ENCODE data around the gene RASSF5. TPM values are rescaled to one million over a fixed set of nuclear protein-coding genes. Genes with fewer than 3 reads are reported as not detected.

RASSF5 gene
- total and polyA plus RNA-seq, 2 of the 13 experiments (the other 11 are each of a cell fraction or from before 2014, with no cell fraction given) = 0.18 to 0.40 TPM

DNA sequence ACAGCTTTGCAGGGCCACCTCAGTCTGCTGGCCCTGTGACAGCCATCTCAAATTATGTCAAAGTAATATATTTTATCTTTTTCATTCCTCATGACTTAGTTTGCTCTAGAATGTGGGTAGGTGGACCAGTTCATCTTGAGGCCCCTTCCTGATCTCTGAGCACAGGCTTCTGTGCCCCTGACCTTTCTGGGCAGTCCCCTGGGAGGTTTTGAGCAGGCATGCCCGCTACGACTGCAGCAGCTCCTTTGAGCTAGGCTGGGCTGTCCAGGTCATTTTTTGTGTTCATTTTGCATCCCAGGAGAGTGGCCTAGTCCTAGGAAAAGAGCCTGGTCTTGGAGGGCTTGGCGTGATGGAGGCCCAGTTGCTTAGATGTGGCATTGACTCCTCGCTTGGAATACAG is 62.2 kb downstream of the RASSF5 start:
- TF ChIP-seq KLF12 (CRISPR knock-in tag; IDR thresholded peaks at IDR 0.05; ENCODE audit: borderline replicate concordance) (no peak), RARG (CRISPR knock-in tag; IDR thresholded peaks at IDR 0.05; ENCODE audit: low read depth) (no peak), ZNF12 (CRISPR knock-in tag; IDR thresholded peaks at IDR 0.05) (no peak), ZNF550 (CRISPR knock-in tag; IDR thresholded peaks at IDR 0.05; ENCODE audit: borderline replicate concordance) (no peak), ZNF260 (CRISPR knock-in tag; IDR thresholded peaks at IDR 0.05; ENCODE audit: borderline replicate concordance, low read depth) (no peak), GLI4 (CRISPR knock-in tag; IDR thresholded peaks at IDR 0.05; ENCODE audit: borderline replicate concordance) (no peak), ZFP36L1 (CRISPR knock-in tag; IDR thresholded peaks at IDR 0.05) (no peak), SMC3 (IDR thresholded peaks at IDR 0.05; ENCODE audit: low read length) (no peak)
- TF ChIP-seq, protein P1, sequence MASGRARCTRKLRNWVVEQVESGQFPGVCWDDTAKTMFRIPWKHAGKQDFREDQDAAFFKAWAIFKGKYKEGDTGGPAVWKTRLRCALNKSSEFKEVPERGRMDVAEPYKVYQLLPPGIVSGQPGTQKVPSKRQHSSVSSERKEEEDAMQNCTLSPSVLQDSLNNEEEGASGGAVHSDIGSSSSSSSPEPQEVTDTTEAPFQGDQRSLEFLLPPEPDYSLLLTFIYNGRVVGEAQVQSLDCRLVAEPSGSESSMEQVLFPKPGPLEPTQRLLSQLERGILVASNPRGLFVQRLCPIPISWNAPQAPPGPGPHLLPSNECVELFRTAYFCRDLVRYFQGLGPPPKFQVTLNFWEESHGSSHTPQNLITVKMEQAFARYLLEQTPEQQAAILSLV (CRISPR knock-in tag; IDR thresholded peaks at IDR 0.05; ENCODE audit: borderline replicate concordance) = no peak
- no peaks in the 10 kb centered on the region for H3K4me1 ChIP-seq (ENCODE audit: insufficient read depth, low read length)
- no peaks in the 10 kb centered on the region for H3K79me2 ChIP-seq (ENCODE audit: insufficient read depth, low read length)
- H3K9me3 ChIP-seq (ENCODE audit: low read length) = no peaks in the 10 kb centered on the region
- no peaks in the 10 kb centered on the region for H4K20me1 ChIP-seq (ENCODE audit: insufficient read depth, low read length)
- no peak for ATAC-seq
- H3K27me3 ChIP-seq (ENCODE audit: control insufficient read depth in 1 of 2, insufficient read depth in 2 of 2, low read length in 2 of 2) = no peaks in the 10 kb centered on the region; a peak in 1 of 5 replicates
- FAIRE-seq = no peak
- intact Hi-C loops (cut with micrococcal nuclease; ENCODE audit: unreplicated experiment) (no loop called here), in situ Hi-C loops (cut with HindIII; ENCODE audit: extremely low pct_ligation_motif_present, low pct_unique_long_range_greater_than_20kb) (no loop called here)
- DNase-seq (ENCODE audit: low spot score) = no peak
- H2AFZ ChIP-seq (ENCODE audit: low read length) = no peak overlapping the region
- H3K36me3 ChIP-seq (replicated peaks in 1 of 2; ENCODE audit: control insufficient read depth in 1 of 2, insufficient read depth in 2 of 2, low read length in 2 of 2) = no peaks in the 10 kb centered on the region
- CTCF ChIA-PET (ENCODE audit: low intra/inter-chr PET ratio, low total read pairs) = no interaction called here
- H3K4me3 ChIP-seq (replicated peaks in 1 of 3; ENCODE audit: insufficient read depth in 1 of 3, low read depth in 2 of 3, low read length in 3 of 3) = no peak overlapping the region
- H3K9ac ChIP-seq (ENCODE audit: insufficient read depth, low read depth, low read length) = no peak overlapping the region
- POLR2A ChIA-PET = no interaction called here
- BruUV-seq (replicated peaks) = no TSS peak
- 65% methylated on average over 4 of the region's 4 CpGs for WGBS (ENCODE audit: low lambda C conversion rate)
- no peak overlapping the region for H3K4me2 ChIP-seq (ENCODE audit: low read depth, low read length)
- no peak overlapping the region for H3K27ac ChIP-seq (ENCODE audit: extremely low read length, insufficient read depth, low read length)

DNA sequence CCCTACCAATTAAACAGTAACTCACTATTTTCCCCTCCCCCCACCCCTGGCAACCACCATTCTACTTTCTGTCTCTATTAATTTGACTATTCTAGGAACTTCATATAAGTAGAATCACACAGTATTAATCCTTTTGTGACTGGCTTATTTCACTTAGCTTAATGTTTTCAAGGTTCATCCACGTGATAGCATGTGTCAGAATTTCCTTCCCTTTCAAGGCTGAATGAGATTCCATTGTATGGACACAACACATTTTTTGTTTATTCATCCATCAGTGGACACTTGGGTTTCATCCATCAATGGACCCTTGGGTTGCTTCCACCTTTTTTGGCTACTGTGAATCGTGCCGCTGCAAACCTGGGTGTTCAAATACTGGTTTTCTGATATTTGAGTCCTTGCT is 63.2 kb downstream of the RASSF5 start:
- Histone ChIP-seq H3K4me2 (ENCODE audit: low read depth, low read length) (no peak overlapping the region), H3K27ac (ENCODE audit: extremely low read length, insufficient read depth, low read length) (no peak overlapping the region), H4K20me1 (ENCODE audit: insufficient read depth, low read length) (no peaks in the 10 kb centered on the region), H3K79me2 (ENCODE audit: insufficient read depth, low read length) (no peaks in the 10 kb centered on the region), H3K27me3 (ENCODE audit: control insufficient read depth in 1 of 2, insufficient read depth in 2 of 2, low read length in 2 of 2) (no peaks in the 10 kb centered on the region), H3K9ac (ENCODE audit: insufficient read depth, low read depth, low read length) (no peak overlapping the region), H3K9me3 (ENCODE audit: low read length) (no peaks in the 10 kb centered on the region), H3K4me1 (ENCODE audit: insufficient read depth, low read length) (no peaks in the 10 kb centered on the region), H3K4me3 (replicated peaks in 1 of 3; ENCODE audit: insufficient read depth in 1 of 3, low read depth in 2 of 3, low read length in 3 of 3) (no peak overlapping the region), H2AFZ (ENCODE audit: low read length) (no peak overlapping the region), H3K36me3 (replicated peaks in 1 of 2; ENCODE audit: control insufficient read depth in 1 of 2, insufficient read depth in 2 of 2, low read length in 2 of 2) (no peaks in the 10 kb centered on the region)
- ChIA-PET CTCF (ENCODE audit: low intra/inter-chr PET ratio, low total read pairs) (no interaction called here), POLR2A (no interaction called here)
- in situ Hi-C loops (cut with HindIII; ENCODE audit: extremely low pct_ligation_motif_present, low pct_unique_long_range_greater_than_20kb) (no loop called here), intact Hi-C loops (cut with micrococcal nuclease; ENCODE audit: unreplicated experiment) (no loop called here)
- DNase-seq (ENCODE audit: low spot score) (no peak), ATAC-seq (no peak), FAIRE-seq (no peak)
- 62% methylated on average over 3 of the region's 3 CpGs for WGBS (ENCODE audit: low lambda C conversion rate)
- BruUV-seq (replicated peaks) = no TSS peak
- TF ChIP-seq SMAD3 (CRISPR knock-in tag; IDR thresholded peaks at IDR 0.05) = no peak
- no peak for TF ChIP-seq ZNF557 (CRISPR knock-in tag; IDR thresholded peaks at IDR 0.05)
- no peak for TF ChIP-seq GTF2F1 (IDR thresholded peaks at IDR 0.05; ENCODE audit: low read length)
- no peak for TF ChIP-seq NAIF1 (CRISPR knock-in tag; IDR thresholded peaks at IDR 0.05; ENCODE audit: borderline replicate concordance)
- no peak for TF ChIP-seq EP300 (IDR thresholded peaks at IDR 0.05; ENCODE audit: low read depth in 2 of 2, low read length in 2 of 2)
- TF ChIP-seq EP300 (CRISPR knock-in tag; IDR thresholded peaks at IDR 0.05; ENCODE audit: borderline replicate concordance) = no peak
- no peak for TF ChIP-seq SP1 (IDR thresholded peaks at IDR 0.05)
- no peak for TF ChIP-seq SP1 (CRISPR knock-in tag; IDR thresholded peaks at IDR 0.05)
- TF ChIP-seq ZNF143 (CRISPR knock-in tag; IDR thresholded peaks at IDR 0.05) = no peak
- TF ChIP-seq RFXAP (CRISPR knock-in tag; IDR thresholded peaks at IDR 0.05; ENCODE audit: borderline replicate concordance) = no peak
- TF ChIP-seq RXRA (CRISPR knock-in tag; IDR thresholded peaks at IDR 0.05) = no peak
- TF ChIP-seq, protein P2, sequence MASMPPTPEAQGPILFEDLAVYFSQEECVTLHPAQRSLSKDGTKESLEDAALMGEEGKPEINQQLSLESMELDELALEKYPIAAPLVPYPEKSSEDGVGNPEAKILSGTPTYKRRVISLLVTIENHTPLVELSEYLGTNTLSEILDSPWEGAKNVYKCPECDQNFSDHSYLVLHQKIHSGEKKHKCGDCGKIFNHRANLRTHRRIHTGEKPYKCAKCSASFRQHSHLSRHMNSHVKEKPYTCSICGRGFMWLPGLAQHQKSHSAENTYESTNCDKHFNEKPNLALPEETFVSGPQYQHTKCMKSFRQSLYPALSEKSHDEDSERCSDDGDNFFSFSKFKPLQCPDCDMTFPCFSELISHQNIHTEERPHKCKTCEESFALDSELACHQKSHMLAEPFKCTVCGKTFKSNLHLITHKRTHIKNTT (CRISPR knock-in tag; IDR thresholded peaks at IDR 0.05) = no peak
- no peak for TF ChIP-seq SIX1 (CRISPR knock-in tag; IDR thresholded peaks at IDR 0.05; ENCODE audit: borderline replicate concordance)
